ELR (cell line): ENCODE results near the gene SLC6A15.
A peak's percentile ranks its signal among the peaks of the same experiment; 100 is the strongest.

Experiments used
- DNase-seq: peaks from one replicate; pipeline ENCODE4 v3.0.0-alpha.2; 2015; ENCODE audit warnings: low read depth

SLC6A15 gene

GRCh38 chr12:84912198-84913128 lies at the start of gene SLC6A15:
Gene SLC6A15 (minus strand): TSS chr12:84912799. CDS start chr12:84892120, 20,679 bp downstream.
- peak; percentile 87 for DNase-seq

- no peak for DNase-seq
Measured at GRCh38 chr12:84960918-84961317, 48.3 kb upstream of the SLC6A15 start.

GRCh38 chr12:84955298-84955697 lies 42.7 kb upstream of the SLC6A15 start:
- peak; percentile 67 for DNase-seq

GRCh38 chr12:84954415-84954814 lies 41.8 kb upstream of the SLC6A15 start:
- no peak for DNase-seq

- peak; percentile 4 for DNase-seq
Measured at GRCh38 chr12:84950971-84951546, 38.5 kb upstream of the SLC6A15 start.

GRCh38 chr12:84946753-84947152 lies 34.2 kb upstream of the SLC6A15 start:
- DNase-seq, result no peak

- no peak for DNase-seq
Measured at GRCh38 chr12:84937415-84937814, 24.8 kb upstream of the SLC6A15 start.

GRCh38 chr12:84929501-84929900 lies 16.9 kb upstream of the SLC6A15 start:
- DNase-seq, result no peak

- peak; percentile 70 for DNase-seq
Measured at GRCh38 chr12:84924981-84925380, 12.4 kb upstream of the SLC6A15 start.

- DNase-seq, result peak; percentile 72
Measured at GRCh38 chr12:84922693-84923092, 10.1 kb upstream of the SLC6A15 start.

- peak; percentile 81 for DNase-seq
Measured at GRCh38 chr12:84920331-84920730, 7.7 kb upstream of the SLC6A15 start.

- DNase-seq, result peak; percentile 89
Measured at GRCh38 chr12:84919271-84919670, 6.7 kb upstream of the SLC6A15 start.

GRCh38 chr12:84913129-84913515 lies 523 bp upstream of the SLC6A15 start:
- DNase-seq, result peak; percentile 54

- DNase-seq, result peak; percentile 86
Measured at GRCh38 chr12:84911271-84912197, 1.1 kb downstream of the SLC6A15 start.

- peak; percentile 60 for DNase-seq
Measured at GRCh38 chr12:84910549-84911241, 1.9 kb downstream of the SLC6A15 start.

GRCh38 chr12:84904051-84904450 lies 8.5 kb downstream of the SLC6A15 start:
- DNase-seq, result no peak

GRCh38 chr12:84891106-84891838 lies 21.3 kb downstream of the SLC6A15 start:
- DNase-seq, result no peak

- DNase-seq, result peak; percentile 26
Measured at GRCh38 chr12:84889818-84890217, 22.8 kb downstream of the SLC6A15 start.

- no peak for DNase-seq
Measured at GRCh38 chr12:84888861-84889260, 23.7 kb downstream of the SLC6A15 start.

GRCh38 chr12:84877340-84877739 lies 35.3 kb downstream of the SLC6A15 start:
- DNase-seq, result no peak

GRCh38 chr12:84875241-84875640 lies 37.4 kb downstream of the SLC6A15 start:
- DNase-seq, result peak; percentile 17
